GM12865 (cell line): Measurements from ENCODE around the gene ADAT3.

ENCODE experiments used
- DNase-seq: peaks from one replicate; pipeline ENCODE4 v3.0.0; 2010; ENCODE audit warnings: low read depth
- H3K4me3 ChIP-seq: 2 replicates; pipeline ENCODE4 v1.5.1; 2011; ENCODE audit warnings: mild to moderate bottlenecking, low read depth, low read length, control low read depth
- TF ChIP-seq, protein P1 (sequence below): IDR thresholded peaks from 2 replicates; pipeline ENCODE4 v1.5.1; 2011; ENCODE audit warnings: low read length, control low read depth, low read depth, inconsistent platforms; ENCODE audit not compliant: insufficient read depth; ENCODE audit errors: missing control alignments

The ADAT3 gene

DNA sequence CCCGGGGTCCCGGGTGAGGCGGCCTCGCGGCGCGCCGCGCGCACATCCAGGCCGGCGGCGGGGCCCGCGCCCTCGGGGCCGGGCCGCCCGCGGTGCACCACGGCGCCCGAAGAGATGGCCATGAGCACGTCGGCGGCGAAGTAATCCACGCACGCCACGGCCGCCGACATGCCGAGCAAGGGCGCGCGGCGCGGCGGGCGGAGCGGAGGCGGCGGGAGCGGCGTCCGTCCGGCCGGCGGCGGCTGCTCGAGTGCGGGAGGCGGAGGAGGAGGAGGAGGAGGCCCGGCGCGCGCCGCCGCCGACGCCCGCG is 41.9 kb upstream of the ADAT3 start, which contains the start of gene KLF16:
Gene KLF16 (minus strand): TSS at position 252 of the 310 bp plus-strand sequence. CDS start 82 bp downstream, at position 170.
- TF ChIP-seq, protein P1, sequence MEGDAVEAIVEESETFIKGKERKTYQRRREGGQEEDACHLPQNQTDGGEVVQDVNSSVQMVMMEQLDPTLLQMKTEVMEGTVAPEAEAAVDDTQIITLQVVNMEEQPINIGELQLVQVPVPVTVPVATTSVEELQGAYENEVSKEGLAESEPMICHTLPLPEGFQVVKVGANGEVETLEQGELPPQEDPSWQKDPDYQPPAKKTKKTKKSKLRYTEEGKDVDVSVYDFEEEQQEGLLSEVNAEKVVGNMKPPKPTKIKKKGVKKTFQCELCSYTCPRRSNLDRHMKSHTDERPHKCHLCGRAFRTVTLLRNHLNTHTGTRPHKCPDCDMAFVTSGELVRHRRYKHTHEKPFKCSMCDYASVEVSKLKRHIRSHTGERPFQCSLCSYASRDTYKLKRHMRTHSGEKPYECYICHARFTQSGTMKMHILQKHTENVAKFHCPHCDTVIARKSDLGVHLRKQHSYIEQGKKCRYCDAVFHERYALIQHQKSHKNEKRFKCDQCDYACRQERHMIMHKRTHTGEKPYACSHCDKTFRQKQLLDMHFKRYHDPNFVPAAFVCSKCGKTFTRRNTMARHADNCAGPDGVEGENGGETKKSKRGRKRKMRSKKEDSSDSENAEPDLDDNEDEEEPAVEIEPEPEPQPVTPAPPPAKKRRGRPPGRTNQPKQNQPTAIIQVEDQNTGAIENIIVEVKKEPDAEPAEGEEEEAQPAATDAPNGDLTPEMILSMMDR = no peak
- no peak for DNase-seq
- H3K4me3 ChIP-seq = peak within 1 kb of the TSS; percentile 92

DNA sequence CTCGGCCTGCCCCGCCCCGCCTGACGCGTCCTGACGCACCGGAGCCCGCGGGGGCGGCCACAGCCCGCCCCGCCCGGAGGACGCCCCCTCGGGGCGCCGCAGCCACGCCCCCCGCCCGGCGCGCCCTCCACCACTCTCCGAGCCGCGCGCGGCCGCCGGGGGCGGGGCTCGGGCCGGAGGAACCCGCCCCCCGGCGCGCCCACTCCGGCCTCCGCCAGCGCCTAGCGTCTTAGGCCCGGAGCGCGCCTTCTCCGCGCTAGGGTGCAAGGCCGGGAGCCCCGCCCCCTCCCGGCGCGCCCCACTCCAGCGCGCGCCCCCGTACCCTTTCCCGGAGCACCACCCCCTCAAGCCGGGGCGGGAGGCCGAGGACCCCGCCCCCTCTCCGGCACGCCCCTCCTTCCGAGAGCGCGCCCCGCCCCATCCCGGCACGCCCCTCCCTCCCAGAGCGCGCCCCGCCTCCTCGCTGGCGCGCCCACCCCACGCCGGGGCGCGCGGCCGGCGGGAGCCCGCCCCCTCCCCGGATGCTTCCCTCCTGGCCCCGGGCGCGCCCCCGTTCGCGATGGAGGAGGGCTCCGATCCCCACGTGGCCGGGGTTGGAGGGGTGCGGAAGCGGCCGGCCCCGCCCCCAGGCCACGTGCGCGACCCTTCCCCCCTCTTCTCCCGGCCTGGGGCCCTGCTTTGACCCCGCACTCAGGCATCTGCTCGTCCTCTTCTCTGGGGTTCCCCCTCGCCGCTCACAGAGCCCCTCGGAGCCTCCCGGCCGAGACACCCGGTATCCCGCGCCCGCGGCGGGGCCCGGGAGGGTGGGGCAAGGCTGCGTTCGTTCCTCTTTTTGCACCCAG is 41.3 kb upstream of the ADAT3 start:
- H3K4me3 ChIP-seq = peak overlapping the region; percentile 82
- DNase-seq = peak; percentile 97
- TF ChIP-seq, protein P1 = no peak

DNA sequence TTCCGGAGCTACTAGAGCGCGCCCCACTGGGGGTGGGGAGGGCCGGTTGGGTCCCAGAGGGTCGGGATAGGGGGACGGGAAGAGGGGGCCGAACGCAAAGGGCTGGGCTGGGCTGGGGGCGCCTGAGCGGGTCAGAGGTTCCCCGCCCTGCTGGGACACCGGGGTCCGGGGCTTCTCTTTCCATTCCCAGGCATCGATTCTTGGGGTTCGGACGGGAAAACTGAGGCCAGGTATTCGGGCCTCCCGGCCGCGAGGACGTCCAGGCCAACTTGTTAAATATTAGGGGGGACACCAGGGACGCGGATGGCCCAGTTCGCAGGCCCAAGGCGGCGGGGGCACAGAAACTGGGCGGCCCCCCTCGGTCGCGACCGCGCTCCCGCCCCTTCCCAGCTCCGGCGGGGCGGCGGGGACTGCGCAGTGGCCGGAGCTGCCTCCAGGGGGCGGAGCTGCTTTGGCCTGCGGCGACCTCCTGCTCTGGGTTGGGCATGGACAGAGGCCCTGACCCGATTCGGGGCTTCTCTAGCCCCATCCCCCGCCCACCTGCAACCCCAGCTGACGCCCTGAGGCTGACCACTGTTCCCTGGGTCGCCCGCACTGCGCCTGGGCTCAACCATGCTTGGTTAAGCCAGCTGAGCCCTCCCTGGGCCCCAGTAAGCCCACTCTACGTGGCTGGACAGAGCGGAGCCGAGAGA is 40.6 kb upstream of the ADAT3 start:
- DNase-seq = peak; percentile 89
- TF ChIP-seq, protein P1 = peak; percentile 82
- peak overlapping the region; percentile 82 for H3K4me3 ChIP-seq

DNA sequence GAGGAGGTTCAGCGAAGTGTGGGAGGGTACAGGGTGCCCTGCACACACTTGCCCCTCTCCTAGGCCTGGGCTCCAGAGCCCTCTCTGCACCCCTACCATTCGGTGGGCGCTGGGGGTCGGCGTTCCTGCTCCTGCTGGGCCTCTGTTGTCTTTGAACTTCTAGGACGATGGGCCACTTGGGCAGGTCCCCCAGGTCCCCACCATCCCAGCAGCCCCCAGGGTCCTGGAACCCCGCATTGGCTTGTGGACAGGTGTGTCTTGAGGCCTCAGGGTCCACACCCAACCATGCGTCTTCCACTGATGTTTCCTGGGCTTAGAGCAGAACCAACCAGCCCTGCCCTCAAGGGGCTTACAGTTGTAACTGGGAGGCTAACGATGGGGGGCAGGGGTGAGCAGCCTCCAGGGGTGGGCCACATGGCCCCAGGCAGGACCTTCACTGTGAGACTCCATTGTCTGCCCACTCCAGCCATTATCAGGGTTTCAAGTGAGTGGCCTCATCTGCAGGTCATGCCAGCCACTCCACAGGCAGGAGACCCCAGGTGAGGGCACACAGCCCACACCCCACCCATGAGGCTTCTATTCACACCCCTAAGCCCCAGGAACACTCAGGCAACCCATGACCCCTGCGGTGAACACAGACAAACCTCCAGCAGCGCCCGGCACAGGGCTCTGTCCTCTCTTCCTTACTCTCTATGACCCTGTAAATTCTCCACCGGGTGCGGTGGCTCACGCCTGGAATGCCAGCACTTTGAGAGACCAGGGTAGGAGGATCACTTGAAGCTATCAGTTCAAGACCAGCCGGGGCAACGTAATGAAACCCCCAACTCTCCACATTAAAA is 39.8 kb upstream of the ADAT3 start:
- H3K4me3 ChIP-seq = peak overlapping the region; percentile 82
- TF ChIP-seq, protein P1 = no peak
- DNase-seq = no peak

DNA sequence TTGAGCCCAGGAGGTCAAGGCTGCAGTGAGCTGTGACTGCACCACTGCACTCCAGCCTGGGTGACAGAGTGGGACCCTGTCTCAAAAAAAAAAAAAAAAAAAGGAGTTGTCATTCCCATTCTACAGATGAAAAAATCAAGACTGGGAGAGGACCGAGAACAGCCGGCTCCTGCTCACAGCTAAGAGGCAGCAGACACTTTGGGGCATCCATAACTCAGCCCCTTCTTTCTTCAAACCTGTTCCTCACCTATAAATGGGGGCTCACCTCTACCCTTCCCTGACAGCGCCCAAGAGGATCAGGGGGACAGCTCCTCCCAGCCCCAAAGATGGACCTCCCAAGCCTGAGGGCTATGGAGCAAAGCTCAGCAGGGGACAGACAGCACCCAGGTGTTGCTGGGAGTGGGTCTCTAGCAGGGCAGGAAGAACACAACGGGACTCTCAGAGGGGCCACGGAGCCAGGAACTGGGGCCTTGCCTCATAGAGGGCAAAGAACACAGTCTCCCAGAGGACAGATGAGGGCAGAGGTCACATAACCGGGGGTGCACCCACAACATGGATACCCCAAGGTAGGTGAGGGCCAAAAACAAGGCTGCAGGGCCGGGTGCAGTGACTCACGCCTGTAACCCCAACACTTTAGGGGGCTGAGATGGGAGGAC is 38.4 kb upstream of the ADAT3 start:
- DNase-seq = no peak
- TF ChIP-seq, protein P1 = no peak
- no peak overlapping the region for H3K4me3 ChIP-seq

DNA sequence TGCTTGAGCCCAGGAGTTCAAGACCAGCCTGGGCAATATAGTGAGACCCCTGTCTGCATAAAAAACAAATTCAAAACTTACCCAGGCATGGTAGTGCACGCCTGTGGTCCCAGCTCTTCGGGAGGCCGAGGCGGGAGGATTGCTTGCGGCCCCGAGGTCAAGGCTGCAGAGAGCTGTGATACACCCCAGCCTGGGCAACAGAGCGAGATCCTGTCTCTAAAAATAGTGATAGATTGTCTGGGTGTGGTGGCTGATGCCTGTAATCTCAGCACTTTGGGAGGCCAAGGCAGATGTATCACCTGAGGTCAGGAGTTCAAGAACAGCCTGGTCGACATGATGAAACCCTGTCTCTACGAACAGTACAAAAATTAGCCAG is 37.9 kb upstream of the ADAT3 start:
- TF ChIP-seq, protein P1 = no peak
- no peak overlapping the region for H3K4me3 ChIP-seq
- DNase-seq = no peak
